Right lobe of liver (tissue), 6 donors: Measurements from ENCODE around the gene PADI6. TPM values are rescaled to one million over a fixed set of nuclear protein-coding genes. Genes with fewer than 3 reads are reported as not detected.
A peak's percentile ranks its signal among the peaks of the same experiment; 100 is the strongest.
"Not testable (repeated sequence)": the region's sequence is repeated elsewhere in the genome, so short reads cannot be mapped to it uniquely, and the experiment has no call there.

Source experiments
- ATAC-seq, 4 donors: fragments of 200-7000 bp; cut with Tn5 transposase; one replicate each; pipeline ENCODE4 v1.9.1; 2020; ENCODE audit warnings: mild to moderate bottlenecking in 4 of 4, moderate library complexity in 4 of 4
- DNase-seq, 3 donors: peaks; one replicate each; pipeline ENCODE4 v3.0.0-alpha.2; 2020
- H3K27ac ChIP-seq, 3 donors: fragments of 200-600 bp; one replicate each; pipeline ENCODE4 v1.8.0; 2022
- H3K27me3 ChIP-seq, 2 donors: fragments of 200-600 bp; one replicate each; pipeline ENCODE4 v1.8.0; 2022
- H3K36me3 ChIP-seq, 4 donors: fragments of 200-600 bp; sonication (generic) in 1 of 4; one replicate each; pipeline versions ENCODE4 v1.5.1 to v1.8.0; 2017 to 2022; ENCODE audit warnings: control low read depth in 1 of 4
- H3K4me1 ChIP-seq, 4 donors: fragments of 200-600 bp; sonication (generic) in 1 of 4; one replicate each; pipeline versions ENCODE4 v1.5.1 to v1.8.0; 2017 to 2022; ENCODE audit warnings: control low read depth in 1 of 4
- H3K4me3 ChIP-seq, 3 donors: fragments of 200-600 bp; one replicate each; pipeline ENCODE4 v1.8.0; 2022
- H3K9me3 ChIP-seq, 4 donors: fragments of 200-600 bp; sonication (generic) in 1 of 4; one replicate each; pipeline versions ENCODE4 v1.5.1 to v1.8.0; 2017 to 2022; ENCODE audit warnings: control low read depth in 1 of 4
- CTCF ChIP-seq, 4 donors: fragments of 200-600 bp in 3 of 4; fragments of 450-650 bp in 1 of 4; IDR thresholded peaks; one replicate each; pipeline versions ENCODE4 v1.5.1 to v1.8.0; 2016 to 2022; ENCODE audit warnings: antibody characterized with exemption in 4 of 4, mild to moderate bottlenecking in 2 of 4
- POLR2A ChIP-seq: fragments of 450-650 bp; IDR thresholded peaks from one replicate; pipeline ENCODE4 v1.6.1; 2017; ENCODE audit warnings: antibody characterized with exemption, mild to moderate bottlenecking
- WGBS: methylation state at CpG from one replicate; pipeline ENCODE4 v1.1.6; 2018; ENCODE audit warnings: low coverage, low lambda C conversion rate; ENCODE audit not compliant: insufficient coverage; ENCODE audit errors: missing lambda C conversion rate; 5-methylcytosine and 5-hydroxymethylcytosine counted together
- intact Hi-C, 2 donors: fragments of 100-400 bp; cut with DNase I; formaldehyde crosslinking; loops; one replicate each; pipeline versions ENCODE4 v1.11.2 to v1.14.1; 2022
- total RNA-seq, 6 experiments: library from RNA; depleted of rRNA in 2 of 6; stranded (reverse); fragments of >200 nt in 2 of 6; fragmentation: NEBNext Ultra II Directional in 3 of 6; extraction: Animal tissue kit (Norgen Biotek cat#: 25700) in 3 of 6; gene quantifications; one replicate each; pipeline versions ENCODE4 v1.1.0 to v1.2.4, GENCODE V29; 2016 to 2023
- donor health status: DM: no; HTN: yes; CAD: no.
- donor health status: DM: no; HTN: no; CAD: no.
- donor health status: DM: no; HTN: no; CAD: no.
- donor health status: DM: no; HTN: yes; CAD: no.
- donor health status: DM: no; HTN: yes; CAD: no.

Gene PADI6
- total RNA-seq, 6 experiments from 2014 or later, result not detected

GRCh38 chr1:17404820-17405219, 32.8 kb downstream of the PADI6 start:
- DNase-seq, result no peak
- Histone ChIP-seq H3K4me1 (peaks cover 0 to 6% (median 0%) of the 10 kb centered on the region in 4 donors), H3K9me3 (no peaks in the 10 kb centered on the region), H3K36me3 (peaks cover 0 to 12% (median 5%) of the 10 kb centered on the region in 4 donors), H3K27ac (no peak overlapping the region), H3K27me3 (no peaks in the 10 kb centered on the region), H3K4me3 (no peak overlapping the region)
- intact Hi-C loops, result no loop called here
- ATAC-seq, result no peak
- WGBS, result no CpG with 5 or more reads among the region's 6 CpGs
- TF ChIP-seq CTCF (IDR thresholded peaks at IDR 0.05) (no peak), POLR2A (no peak)

GRCh38 chr1:17405898-17406759, 34.1 kb downstream of the PADI6 start:
- Histone ChIP-seq H3K4me3 (no peak overlapping the region), H3K4me1 (peaks cover 0 to 6% (median 0%) of the 10 kb centered on the region in 4 donors), H3K36me3 (peaks cover 0 to 25% (median 9%) of the 10 kb centered on the region in 4 donors), H3K27ac (no peak overlapping the region), H3K9me3 (no peaks in the 10 kb centered on the region), H3K27me3 (no peaks in the 10 kb centered on the region)
- intact Hi-C loops, result no loop called here
- WGBS, result 47% methylated on average over 5 of the region's 15 CpGs
- ATAC-seq (peak; percentile 87 to 95 (median 91)), DNase-seq (peak; percentile 62 to 71 (median 65))
- no peak for TF ChIP-seq POLR2A
- TF ChIP-seq CTCF (IDR thresholded peaks at IDR 0.05), result peak; percentile 59 to 83 (median 72)

- 73% methylated on average over 8 of the region's 16 CpGs for WGBS
- peaks cover 0 to 32% (median 9%) of the 10 kb centered on the region in 4 donors for H3K36me3 ChIP-seq
- H3K27ac ChIP-seq, H3K4me3 ChIP-seq, DNase-seq, H3K9me3 ChIP-seq, H3K27me3 ChIP-seq, H3K4me1 ChIP-seq, intact Hi-C loops, ATAC-seq: not testable (repeated sequence)
These were observed 34.9 kb downstream of the PADI6 start for GRCh38 chr1:17406760-17407475.

- H3K27ac ChIP-seq, H3K27me3 ChIP-seq, H3K9me3 ChIP-seq, H3K4me3 ChIP-seq, H3K4me1 ChIP-seq, intact Hi-C loops, DNase-seq, ATAC-seq: not testable (repeated sequence)
- 95% methylated on average over 13 of the region's 30 CpGs for WGBS
- H3K36me3 ChIP-seq, result peaks cover 0 to 43% (median 16%) of the 10 kb centered on the region in 4 donors
These were observed 36.0 kb downstream of the PADI6 start for GRCh38 chr1:17407786-17408514.

GRCh38 chr1:17409391-17409811, 37.4 kb downstream of the PADI6 start:
- intact Hi-C loops, result no loop called here
- TF ChIP-seq POLR2A, result no peak
- no peak for TF ChIP-seq CTCF (IDR thresholded peaks at IDR 0.05)
- Histone ChIP-seq H3K27me3 (no peaks in the 10 kb centered on the region), H3K9me3 (no peaks in the 10 kb centered on the region), H3K4me3 (no peak overlapping the region), H3K36me3 (peaks cover 0 to 57% (median 18%) of the 10 kb centered on the region in 4 donors), H3K4me1 (peaks cover 0 to 6% (median 0%) of the 10 kb centered on the region in 4 donors), H3K27ac (no peak overlapping the region)
- ATAC-seq (no peak), DNase-seq (no peak)
- WGBS, result no CpG with 5 or more reads among the region's 10 CpGs
